HG03354 (cell line): ENCODE results near the gene PLEK.
"Not testable (repeated sequence)": the region's sequence is repeated elsewhere in the genome, so short reads cannot be mapped to it uniquely, and the experiment has no call there.

ENCODE experiments used
- ATAC-seq: cut with Tn5 transposase; IDR thresholded peaks from one replicate; pipeline ENCODE4 v1.9.1; 2021; ENCODE audit warnings: mild to moderate bottlenecking; ENCODE audit not compliant: unreplicated experiment, poor library complexity, severe bottlenecking

The PLEK gene

DNA sequence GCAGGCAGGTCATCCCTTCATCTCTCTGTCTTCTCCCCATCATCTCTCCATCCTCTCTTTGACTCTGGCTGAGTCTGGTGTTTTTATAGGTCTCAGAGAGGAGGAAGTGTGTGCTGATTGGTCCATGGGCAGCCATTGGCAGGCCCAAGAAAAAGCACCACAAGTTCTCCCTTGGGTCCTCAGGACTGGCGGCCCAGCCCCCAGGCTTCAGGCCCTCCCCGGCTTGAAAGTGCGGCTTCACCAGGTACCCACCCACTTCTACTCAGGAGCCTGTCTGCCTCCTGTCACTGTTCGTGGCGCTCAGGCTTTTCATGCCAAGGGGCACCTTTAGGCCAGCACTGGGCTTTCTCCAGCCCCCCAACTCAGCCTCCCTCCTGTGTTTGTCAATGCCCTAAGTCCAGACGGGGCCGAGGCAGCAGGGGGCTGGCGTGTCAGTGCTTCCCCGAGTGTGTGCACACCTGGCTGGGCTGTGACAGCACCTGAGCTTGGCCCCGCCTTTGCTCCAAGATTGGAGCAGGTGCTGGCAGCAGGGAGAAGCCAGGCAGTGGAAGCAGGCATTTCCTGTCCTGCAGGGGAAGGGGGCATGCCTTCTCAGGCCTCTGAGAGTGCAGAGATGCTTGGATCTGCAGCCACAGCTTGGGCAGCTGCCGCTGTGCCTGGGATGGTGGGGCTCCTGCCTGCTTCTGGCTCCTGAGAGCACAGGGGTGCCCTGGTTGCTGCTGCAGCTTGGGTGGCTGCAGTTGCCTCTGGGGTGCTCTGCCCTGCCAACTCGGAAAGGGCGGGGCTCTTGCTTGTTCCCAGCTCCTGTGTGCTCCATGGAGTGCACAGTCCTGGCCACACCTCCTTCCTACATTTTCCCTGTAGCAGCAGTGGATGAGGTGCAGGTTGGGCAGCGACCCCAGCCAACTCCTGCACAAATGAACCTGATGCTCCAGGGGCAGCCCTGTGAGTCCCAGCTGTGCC is 67.9 kb downstream of the PLEK start:
- no peak for ATAC-seq

GRCh38 chr2:68434981-68435380 is 69.9 kb downstream of the PLEK start:
- no peak for ATAC-seq

DNA sequence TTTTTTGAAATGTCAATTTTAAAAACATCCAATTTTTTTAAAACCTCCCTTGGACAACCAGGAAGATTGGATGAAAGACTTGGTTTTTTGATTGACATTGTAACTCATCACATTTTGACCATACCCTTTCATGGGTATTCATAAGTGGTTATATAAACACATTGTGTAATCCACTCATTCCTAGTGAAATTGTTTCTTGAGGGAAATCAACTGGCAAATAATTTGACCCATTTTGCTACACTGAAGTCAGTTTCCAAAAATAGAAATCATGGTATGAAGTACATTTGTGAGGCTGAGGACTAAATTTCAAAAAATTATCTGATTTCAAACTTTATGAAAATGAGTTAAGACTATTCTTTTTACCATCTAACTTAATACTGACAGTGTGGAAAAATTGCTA is 70.5 kb downstream of the PLEK start:
- ATAC-seq: no peak

- no peak for ATAC-seq
Observed at GRCh38 chr2:68436270-68436669, 71.2 kb downstream of the PLEK start.

- no peak for ATAC-seq
Observed at GRCh38 chr2:68438455-68439303, 73.6 kb downstream of the PLEK start.

DNA sequence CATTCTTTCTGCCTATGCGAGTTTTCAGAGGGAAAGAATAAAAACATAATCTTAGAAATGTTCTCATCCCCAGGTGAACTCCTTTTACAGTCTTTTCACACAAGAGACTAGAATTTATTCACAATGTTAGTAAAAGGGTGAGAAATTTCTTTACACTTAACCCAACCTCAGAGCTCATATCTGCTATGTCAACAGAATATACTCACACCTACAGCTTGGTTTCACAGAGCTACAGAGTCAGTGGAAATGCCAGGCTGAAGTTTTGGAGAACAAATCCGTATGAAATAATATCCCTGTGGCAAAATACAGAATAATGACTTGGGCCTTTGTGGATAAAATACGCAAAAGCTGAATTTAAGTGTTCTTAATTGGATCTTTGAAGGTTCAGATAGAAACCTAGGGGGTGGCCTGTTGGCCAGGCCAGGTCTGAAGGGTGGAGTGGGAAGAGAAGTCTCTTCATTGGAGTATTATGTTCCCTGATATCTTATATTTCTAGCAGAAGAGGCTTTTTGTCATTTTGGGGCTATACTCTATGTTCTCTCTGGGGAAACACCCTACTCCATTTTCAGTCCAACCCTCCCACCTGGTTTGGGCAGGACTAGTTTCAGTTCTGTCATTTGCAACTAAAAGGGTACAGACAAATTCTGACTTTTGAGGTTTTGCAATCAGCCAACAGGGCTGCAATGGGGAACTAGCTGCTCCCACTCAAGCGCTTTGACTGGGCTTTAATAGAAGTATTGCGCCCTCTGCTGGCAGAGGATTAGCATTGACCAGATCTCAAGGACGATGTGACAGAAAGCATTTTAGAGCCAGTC is 76.3 kb downstream of the PLEK start:
- peak; percentile 99 for ATAC-seq

- ATAC-seq: no peak
Observed at GRCh38 chr2:68441994-68442322, 76.9 kb downstream of the PLEK start.

- not testable (repeated sequence) for ATAC-seq
Observed at GRCh38 chr2:68446425-68446824, 81.3 kb downstream of the PLEK start.
